CD4-positive, alpha-beta T cell treated with Interleukin-6 for 4 hours (primary cell): ENCODE measurements around the gene KLHL3.

Experiments
- DNase-seq: peaks from one replicate; pipeline ENCODE4 v3.0.0-alpha.2; 2020; ENCODE audit warnings: mixed read lengths

KLHL3 gene

GRCh38 chr5:137630216-137630971, 105.5 kb downstream of the KLHL3 start:
- DNase-seq, result no peak

- DNase-seq, result peak; percentile 26
Measured at GRCh38 chr5:137629646-137630045, 106.2 kb downstream of the KLHL3 start.

- no peak for DNase-seq
Measured at GRCh38 chr5:137627706-137628105, 108.2 kb downstream of the KLHL3 start.

GRCh38 chr5:137627293-137627692, 108.6 kb downstream of the KLHL3 start:
- DNase-seq, result no peak

GRCh38 chr5:137624786-137625349, 111.0 kb downstream of the KLHL3 start:
- no peak for DNase-seq

- no peak for DNase-seq
Measured at GRCh38 chr5:137622850-137623249, 113.0 kb downstream of the KLHL3 start.

- no peak for DNase-seq
Measured at GRCh38 chr5:137621861-137622823, 113.7 kb downstream of the KLHL3 start.

GRCh38 chr5:137621306-137621705, 114.6 kb downstream of the KLHL3 start:
- no peak for DNase-seq

- no peak for DNase-seq
Measured at GRCh38 chr5:137619191-137619870, 116.6 kb downstream of the KLHL3 start.

GRCh38 chr5:137618476-137618875, 117.4 kb downstream of the KLHL3 start:
- DNase-seq, result no peak

- DNase-seq, result no peak
Measured at GRCh38 chr5:137617528-137618205, 118.2 kb downstream of the KLHL3 start.

- DNase-seq, result no peak
Measured at GRCh38 chr5:137616046-137616445, 119.8 kb downstream of the KLHL3 start.

GRCh38 chr5:137615171-137615775, 120.6 kb downstream of the KLHL3 start:
- DNase-seq, result no peak

GRCh38 chr5:137613554-137614265, 122.2 kb downstream of the KLHL3 start:
- DNase-seq, result no peak

GRCh38 chr5:137612576-137612975, 123.3 kb downstream of the KLHL3 start:
- no peak for DNase-seq

- DNase-seq, result no peak
Measured at GRCh38 chr5:137611794-137612435, 124.0 kb downstream of the KLHL3 start.

- DNase-seq, result no peak
Measured at GRCh38 chr5:137611011-137611580, 124.8 kb downstream of the KLHL3 start.

GRCh38 chr5:137610598-137610997, 125.3 kb downstream of the KLHL3 start:
- DNase-seq, result no peak

- DNase-seq, result no peak
Measured at GRCh38 chr5:137609127-137609526, 126.8 kb downstream of the KLHL3 start.

GRCh38 chr5:137607771-137608170, 128.1 kb downstream of the KLHL3 start:
- no peak for DNase-seq
